GM23248 (cell line): ENCODE results near the gene CDC20. TPM values are rescaled to one million over a fixed set of nuclear protein-coding genes. Genes with fewer than 3 reads are reported as not detected.
A peak's percentile ranks its signal among the peaks of the same experiment; 100 is the strongest.

ENCODE experiments used
- DNase-seq: peaks from one replicate; pipeline ENCODE4 v3.0.0-alpha.2; 2015
- H2AFZ ChIP-seq: fragments of 200-600 bp; sonication (generic); 2 replicates; pipeline ENCODE4 v1.6.1; 2016; ENCODE audit warnings: antibody characterized with exemption
- H3F3A ChIP-seq: fragments of 200-600 bp; sonication (generic); 2 replicates; pipeline ENCODE4 v1.6.1; 2016; ENCODE audit warnings: mild to moderate bottlenecking, antibody characterized with exemption, mixed run types; ENCODE audit not compliant: insufficient read depth
- H3K27ac ChIP-seq: fragments of 200-600 bp; sonication (generic); 2 replicates; pipeline ENCODE4 v1.5.1; 2016; ENCODE audit warnings: mild to moderate bottlenecking
- H3K27me3 ChIP-seq: fragments of 200-600 bp; sonication (generic); replicated peaks from 2 replicates; pipeline ENCODE4 v1.6.1; 2016; ENCODE audit warnings: mild to moderate bottlenecking; ENCODE audit not compliant: insufficient read depth
- H3K36me3 ChIP-seq: fragments of 200-600 bp; sonication (generic); 2 replicates; pipeline ENCODE4 v1.6.1; 2016; ENCODE audit warnings: low read depth, mild to moderate bottlenecking
- H3K4me1 ChIP-seq: fragments of 200-600 bp; sonication (generic); 2 replicates; pipeline ENCODE4 v1.6.1; 2016; ENCODE audit warnings: mild to moderate bottlenecking; ENCODE audit not compliant: insufficient read depth
- H3K4me2 ChIP-seq: fragments of 200-600 bp; sonication (generic); one replicate; pipeline ENCODE4 v1.6.1; 2016; ENCODE audit warnings: mild to moderate bottlenecking; ENCODE audit not compliant: unreplicated experiment
- H3K4me3 ChIP-seq: fragments of 200-600 bp; sonication (generic); 2 replicates; pipeline ENCODE4 v1.5.1; 2016; ENCODE audit warnings: mild to moderate bottlenecking
- H3K79me2 ChIP-seq: fragments of 200-600 bp; sonication (generic); 2 replicates; pipeline ENCODE4 v1.6.1; 2016; ENCODE audit warnings: mild to moderate bottlenecking; ENCODE audit not compliant: insufficient read depth
- H3K9ac ChIP-seq: fragments of 200-600 bp; sonication (generic); 2 replicates; pipeline ENCODE4 v1.6.1; 2016; ENCODE audit warnings: mild to moderate bottlenecking
- H3K9me2 ChIP-seq: fragments of 200-600 bp; sonication (generic); 2 replicates; pipeline ENCODE4 v1.6.1; 2016; ENCODE audit warnings: mixed run types, mild to moderate bottlenecking, moderate library complexity; ENCODE audit not compliant: insufficient read depth
- H3K9me3 ChIP-seq: fragments of 200-600 bp; sonication (generic); one replicate; pipeline ENCODE4 v1.6.1; 2017; ENCODE audit warnings: low read depth
- H4K20me1 ChIP-seq: fragments of 200-600 bp; sonication (generic); 2 replicates; pipeline ENCODE4 v1.6.0; 2016; ENCODE audit not compliant: insufficient read depth
- EZH2 ChIP-seq: fragments of 200-600 bp; sonication (generic); IDR thresholded peaks from 2 replicates; pipeline ENCODE4 v1.6.1; 2018; ENCODE audit warnings: antibody characterized with exemption, mild to moderate bottlenecking; ENCODE audit not compliant: insufficient read depth, poor library complexity, severe bottlenecking
- EZH2phosphoT487 ChIP-seq: fragments of 200-600 bp; sonication (generic); IDR thresholded peaks from 2 replicates; pipeline ENCODE4 v1.6.1; 2018; ENCODE audit warnings: antibody characterized with exemption, moderate library complexity, mild to moderate bottlenecking, low read depth; ENCODE audit not compliant: insufficient read depth
- WGBS, 2 experiments: methylation state at CpG; one replicate each; pipeline ENCODE4 v1.1.6; 2015 to 2017; ENCODE audit warnings: low lambda C conversion rate in 2 of 2, low coverage in 1 of 2; ENCODE audit errors: missing lambda C conversion rate in 2 of 2; 5-methylcytosine and 5-hydroxymethylcytosine counted together
- in situ Hi-C: fragments of 300-500 bp; cut with MboI; formaldehyde crosslinking; loops from 2 replicates; pipeline ENCODE4 v1.15.0; 2020
- microRNA-seq: library from miRNA; unstranded; fragments of <30 nt; microRNA quantifications from one replicate; pipeline ENCODE4, GENCODE V29; 2016; ENCODE audit warnings: borderline number of aligned reads
- polyA plus RNA-seq: library from polyadenylated mRNA; unstranded; fragments of >200 nt; fragmentation: Nextera tagmentation; extraction: Ambion mirVana; gene quantifications from 2 replicates; pipeline ENCODE4 v1.2.1, GENCODE V29; 2016
- total RNA-seq: library from RNA; depleted of rRNA; stranded (reverse); fragments of >200 nt; shearing (Covaris generic); gene quantifications from 2 replicates; pipeline ENCODE4 v1.2.3, GENCODE V29; 2014; rRNA removed

CDC20 gene
- total and polyA plus RNA-seq, 2 experiments from 2014 or later, result 48.9 to 50.9 TPM

- H3K4me3 ChIP-seq, result no peak overlapping the region
- no peaks in the 10 kb centered on the region for H4K20me1 ChIP-seq
- peaks cover 19% of the 10 kb centered on the region; the same call in 1 of the 2 replicates for H3K36me3 ChIP-seq
- no peaks in the 10 kb centered on the region for H3K27me3 ChIP-seq
- TF ChIP-seq EZH2phosphoT487 (no peak), EZH2 (no peak)
- no peaks in the 10 kb centered on the region for H3F3A ChIP-seq
- H3K79me2 ChIP-seq, result no peaks in the 10 kb centered on the region
- H3K9me2 ChIP-seq, result no peaks in the 10 kb centered on the region
- H3K9me3 ChIP-seq, result no peaks in the 10 kb centered on the region
- WGBS, 2 experiments, result 94 to 97% methylated on average over 3 of the region's 3 CpGs
- no peaks in the 10 kb centered on the region for H3K4me1 ChIP-seq
- no peak overlapping the region for H3K27ac ChIP-seq
- no peak for DNase-seq
- H3K4me2 ChIP-seq, result no peak overlapping the region
- H2AFZ ChIP-seq, result no peak overlapping the region
- H3K9ac ChIP-seq, result no peak overlapping the region
- in situ Hi-C loops, result no loop called here
These were observed 51.8 kb downstream of the CDC20 start for GRCh38 chr1:43410571-43410970.

Small RNA genes lying within 50 kb of the gene (microRNA-seq; reads per million reads assigned to microRNA genes)
- 5.1 reads per million, percentile 2 among the genes with 10 or more reads in this experiment for gene MIR6734

Other genes starting within 250 kb of the CDC20 start
- 113 and 120 TPM in 2 replicates for gene EBNA1BP2, start 186.7 kb upstream of the CDC20 start, total RNA-seq
- gene EBNA1BP2, start 186.7 kb upstream of the CDC20 start, polyA plus RNA-seq, result 162 and 164 TPM in 2 replicates
- 0.32 and 0.63 TPM in 2 replicates for gene CFAP57, start 186.7 kb upstream of the CDC20 start, total RNA-seq
- 0.32 and 0.35 TPM in 2 replicates for gene CFAP57, start 186.7 kb upstream of the CDC20 start, polyA plus RNA-seq
- not detected in 2 replicates for gene TMEM125, start 89.0 kb upstream of the CDC20 start, total RNA-seq
- gene TMEM125, start 89.0 kb upstream of the CDC20 start, polyA plus RNA-seq, result not detected in 2 replicates
- gene C1orf210, start 73.4 kb upstream of the CDC20 start, total RNA-seq, result not detected in 2 replicates
- gene C1orf210, start 73.4 kb upstream of the CDC20 start, polyA plus RNA-seq, result not detected in 2 replicates
- gene TIE1, start 58.0 kb upstream of the CDC20 start, total RNA-seq, result not detected in 2 replicates
- 0.10 and 0.21 TPM in 2 replicates for gene TIE1, start 58.0 kb upstream of the CDC20 start, polyA plus RNA-seq
- gene MPL, start 21.2 kb upstream of the CDC20 start, total RNA-seq, result not detected in 2 replicates
- not detected in 2 replicates for gene MPL, start 21.2 kb upstream of the CDC20 start, polyA plus RNA-seq
- 106 and 107 TPM in 2 replicates for gene ELOVL1, start 9.0 kb downstream of the CDC20 start, total RNA-seq
- 152 and 155 TPM in 2 replicates for gene ELOVL1, start 9.0 kb downstream of the CDC20 start, polyA plus RNA-seq
- 51.1 and 53.5 TPM in 2 replicates for gene MED8, start 30.8 kb downstream of the CDC20 start, total RNA-seq
- 78.3 and 80.6 TPM in 2 replicates for gene MED8, start 30.8 kb downstream of the CDC20 start, polyA plus RNA-seq
- 12.6 and 23.8 TPM in 2 replicates for gene SZT2, start 30.9 kb downstream of the CDC20 start, total RNA-seq
- 5.6 and 6.4 TPM in 2 replicates for gene SZT2, start 30.9 kb downstream of the CDC20 start, polyA plus RNA-seq
- 28.5 and 35.7 TPM in 2 replicates for gene HYI, start 95.0 kb downstream of the CDC20 start, total RNA-seq
- 17.4 and 21.0 TPM in 2 replicates for gene HYI, start 95.0 kb downstream of the CDC20 start, polyA plus RNA-seq
- 15.0 and 16.3 TPM in 2 replicates for gene PTPRF, start 171.9 kb downstream of the CDC20 start, total RNA-seq
- gene PTPRF, start 171.9 kb downstream of the CDC20 start, polyA plus RNA-seq, result 14.0 and 14.7 TPM in 2 replicates